NOMO-1 (cell line): ENCODE measurements around the gene CEACAM8.
"Not testable (repeated sequence)": the region's sequence is repeated elsewhere in the genome, so short reads cannot be mapped to it uniquely, and the experiment has no call there.

ENCODE experiments used
- DNase-seq, 2 experiments: peaks; one replicate each; lab custom pipeline; 2025; ENCODE audit not compliant: unreplicated experiment in 2 of 2; lab: John Stamatoyannopoulos, UW

CEACAM8 gene

DNA sequence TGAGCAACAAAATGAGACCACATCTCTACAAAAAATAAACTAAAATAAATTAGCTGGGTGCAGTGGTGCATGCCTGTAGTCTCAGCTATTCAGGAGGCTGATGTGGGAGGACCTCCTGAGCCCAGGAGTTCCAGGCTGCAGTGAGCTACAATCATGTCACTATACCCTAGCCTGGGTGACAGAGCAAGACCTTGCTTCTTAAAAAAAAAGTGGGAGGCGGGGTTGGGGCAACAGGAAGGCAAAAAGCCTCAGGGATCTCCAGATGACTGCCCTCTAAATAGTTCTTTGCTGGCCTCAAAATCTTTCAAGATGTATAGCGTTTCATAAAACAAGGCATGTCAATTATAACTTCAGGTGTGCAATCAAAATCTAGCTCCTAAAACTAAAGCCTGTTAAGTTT lies 18.5 kb downstream of the CEACAM8 start:
- no peak for DNase-seq

DNA sequence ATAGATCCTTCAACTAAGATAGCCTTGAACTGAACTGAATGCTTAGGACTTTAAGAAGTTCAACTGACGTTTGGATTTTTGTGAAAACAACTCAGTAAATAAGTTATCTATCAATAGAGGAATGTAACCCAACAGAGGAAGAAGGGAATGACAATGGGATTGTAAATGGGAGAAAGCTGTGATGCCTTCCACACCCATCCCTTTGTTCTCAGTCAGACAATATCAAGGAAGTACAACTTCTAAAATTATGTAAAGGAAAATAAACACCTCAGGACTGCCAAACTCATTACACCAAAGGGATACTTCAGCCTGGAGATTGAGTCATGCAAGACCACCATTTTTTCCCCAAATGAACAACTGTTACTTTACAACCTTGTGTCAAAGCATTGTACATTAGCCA lies 21.1 kb downstream of the CEACAM8 start:
- no peak for DNase-seq

- no peak for DNase-seq
These were observed 23.6 kb downstream of the CEACAM8 start for GRCh38 chr19:42571116-42571515.

- no peak for DNase-seq
These were observed 25.5 kb downstream of the CEACAM8 start for GRCh38 chr19:42569193-42569592.

DNA sequence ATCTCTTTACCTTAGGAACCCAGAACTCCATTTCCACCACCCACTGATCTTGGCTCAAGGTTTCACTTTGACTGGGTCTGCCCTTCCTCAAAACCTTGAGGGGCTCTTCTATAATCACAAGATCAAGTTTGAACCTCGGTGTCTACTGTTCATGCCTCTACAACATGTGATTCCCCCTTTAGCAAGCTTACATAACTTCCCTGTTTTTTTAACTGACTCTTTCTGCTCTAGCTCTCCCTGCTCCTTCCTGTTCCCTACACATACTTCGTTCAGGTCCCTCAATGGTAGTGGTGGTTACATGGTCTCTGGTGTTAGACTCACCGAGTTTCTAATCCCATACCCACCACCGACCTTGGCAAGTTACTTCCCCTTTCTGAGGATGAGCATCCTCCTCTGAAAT lies 26.7 kb downstream of the CEACAM8 start:
- peak; percentile 67 to 89 for DNase-seq

- DNase-seq = no peak
These were observed 27.2 kb downstream of the CEACAM8 start for GRCh38 chr19:42567567-42567966.

DNA sequence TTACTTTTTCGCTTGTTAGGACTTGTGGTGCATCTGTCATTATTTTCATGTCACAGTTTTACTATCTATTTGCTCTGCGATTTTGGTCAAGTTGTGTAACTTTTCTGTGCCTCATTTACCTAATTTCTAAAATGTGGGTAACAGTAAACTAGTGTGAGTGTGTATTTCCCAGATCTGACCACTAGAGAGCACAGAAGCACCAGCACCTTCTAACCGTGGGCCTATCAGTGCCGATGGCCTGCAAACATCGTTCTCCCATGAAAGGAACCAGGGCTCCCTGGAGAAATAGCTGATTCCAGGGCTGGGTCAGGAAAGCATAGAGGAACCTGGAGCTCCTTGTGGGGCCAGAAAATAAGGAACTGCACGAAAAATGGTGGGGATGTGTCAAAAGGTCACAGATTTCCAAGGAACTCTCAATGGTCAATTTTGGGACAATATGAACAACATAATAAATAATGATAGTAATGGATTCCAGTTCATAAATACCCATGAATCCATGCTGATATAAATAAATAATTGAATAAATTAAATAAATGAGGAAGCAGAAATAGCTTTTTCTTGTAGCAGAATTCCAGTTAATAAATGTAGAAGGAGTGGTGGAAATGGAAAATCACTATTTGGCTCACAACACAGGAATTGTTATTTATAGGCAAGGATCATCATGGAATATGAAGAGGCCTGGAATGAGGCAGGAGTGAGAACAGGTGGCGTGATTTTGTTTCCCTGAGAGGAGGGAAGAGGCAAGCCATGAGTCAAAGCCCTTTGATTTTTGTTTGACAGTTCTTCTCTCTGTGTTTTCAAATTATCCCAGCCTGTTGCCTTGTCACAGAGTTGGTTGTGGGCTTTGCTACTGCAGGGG lies 31.1 kb downstream of the CEACAM8 start:
- DNase-seq = peak in 1 of 2 experiments; percentile 63

DNA sequence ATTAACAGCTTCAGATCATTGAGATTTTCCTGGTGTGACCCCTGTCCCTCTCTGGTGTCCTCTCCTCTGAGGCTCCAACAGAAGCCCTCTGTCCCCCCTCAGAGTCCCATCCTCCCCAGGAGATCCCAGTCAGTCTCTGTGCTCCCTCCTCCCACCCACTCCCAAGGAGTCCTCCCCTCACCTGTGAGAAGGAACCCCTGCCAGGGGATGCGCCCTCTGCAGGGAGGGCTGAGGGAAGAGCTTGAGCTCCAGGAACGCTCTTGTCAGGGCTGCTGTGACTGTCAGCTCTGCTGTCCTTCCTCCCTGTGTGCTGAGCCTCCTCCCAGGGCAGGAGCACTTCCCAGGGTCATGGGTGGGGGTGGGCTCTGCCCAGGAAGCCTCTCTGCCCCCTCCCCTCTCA lies 33.2 kb downstream of the CEACAM8 start:
- DNase-seq = no peak

GRCh38 chr19:42560731-42561130 lies 34.0 kb downstream of the CEACAM8 start:
- no peak for DNase-seq

DNA sequence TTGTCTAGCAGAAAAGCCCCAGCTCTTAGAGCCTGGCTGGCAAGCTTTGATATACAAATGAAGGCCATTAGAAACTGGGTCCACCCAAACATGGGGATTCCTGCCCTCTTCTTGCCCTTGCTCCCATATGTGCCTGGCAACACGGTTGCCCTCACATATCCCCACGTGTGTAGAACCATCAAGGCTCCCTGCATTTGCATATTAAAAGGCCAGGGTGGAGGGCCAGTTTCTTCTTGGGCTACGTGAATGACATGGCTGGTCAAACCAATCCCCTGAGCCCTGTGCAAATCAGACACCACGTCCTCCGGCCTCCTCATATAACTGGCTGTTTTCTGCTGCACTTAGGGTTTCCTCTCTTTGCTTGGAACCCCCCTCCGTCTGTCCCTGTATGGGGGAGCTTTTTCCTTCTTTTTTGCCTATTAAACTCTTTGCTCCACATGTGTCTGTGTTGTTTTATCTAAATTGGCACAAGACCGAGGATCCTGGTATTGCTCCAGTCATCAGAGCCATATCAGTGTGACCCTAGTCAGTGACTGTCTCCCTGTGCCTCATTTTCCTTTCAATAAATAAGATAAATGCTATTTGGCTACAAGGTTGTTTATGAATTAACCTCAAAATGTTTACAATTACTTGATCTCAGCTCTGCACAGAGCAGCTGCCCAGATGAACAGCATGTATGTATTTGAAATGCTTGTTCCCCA lies 36.1 kb downstream of the CEACAM8 start:
- no peak for DNase-seq

GRCh38 chr19:42557386-42557871 lies 37.3 kb downstream of the CEACAM8 start:
- not testable (repeated sequence) for DNase-seq

DNA sequence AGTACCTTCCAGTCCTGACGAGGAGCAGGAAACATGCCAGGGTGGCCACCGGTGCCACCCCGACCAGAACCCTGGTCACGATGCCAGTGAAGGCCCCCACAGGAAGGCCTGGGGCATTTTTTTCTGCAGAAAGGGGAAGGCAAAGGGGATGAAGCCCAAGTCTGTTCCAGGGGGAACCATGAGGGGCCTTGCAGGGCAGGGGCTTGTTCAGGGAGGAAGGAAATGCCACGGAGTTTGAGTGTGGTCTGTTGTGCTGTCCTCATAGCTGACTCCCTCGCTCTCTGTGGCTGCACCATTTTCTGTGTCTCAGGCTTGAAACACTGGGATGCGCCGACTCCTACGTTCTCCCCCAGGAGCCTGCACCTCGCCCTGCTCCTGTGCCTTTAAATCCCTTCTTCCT lies 38.9 kb downstream of the CEACAM8 start:
- no peak for DNase-seq

GRCh38 chr19:42555317-42555716 lies 39.4 kb downstream of the CEACAM8 start:
- DNase-seq = peak in 1 of 2 experiments; percentile 13

DNA sequence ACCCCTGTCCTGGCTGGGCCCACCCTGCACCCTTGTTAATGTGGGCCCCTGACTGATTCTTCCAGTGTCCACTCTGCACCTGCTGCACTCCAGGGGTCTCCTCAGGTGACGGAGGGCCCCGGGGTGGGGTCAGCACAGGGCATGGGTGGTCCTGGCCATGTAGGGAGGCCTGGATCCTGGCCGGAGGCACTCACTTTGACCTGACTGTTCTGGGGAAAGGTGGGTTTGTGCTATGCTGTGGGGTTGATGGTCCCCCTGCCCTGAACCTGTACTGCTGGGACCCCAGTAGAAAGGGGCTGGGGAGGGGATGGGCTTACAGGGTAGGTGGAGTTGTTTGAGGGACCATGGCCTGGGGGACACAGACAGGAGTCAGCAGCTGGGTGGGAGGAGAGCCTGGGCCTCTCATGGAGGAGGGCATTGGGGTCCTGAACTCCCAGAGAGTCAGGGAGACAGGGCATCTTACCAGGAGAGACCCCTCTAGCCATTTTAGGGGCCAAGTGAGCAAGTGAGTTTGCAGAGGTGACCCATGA lies 40.6 kb downstream of the CEACAM8 start:
- no peak for DNase-seq

DNA sequence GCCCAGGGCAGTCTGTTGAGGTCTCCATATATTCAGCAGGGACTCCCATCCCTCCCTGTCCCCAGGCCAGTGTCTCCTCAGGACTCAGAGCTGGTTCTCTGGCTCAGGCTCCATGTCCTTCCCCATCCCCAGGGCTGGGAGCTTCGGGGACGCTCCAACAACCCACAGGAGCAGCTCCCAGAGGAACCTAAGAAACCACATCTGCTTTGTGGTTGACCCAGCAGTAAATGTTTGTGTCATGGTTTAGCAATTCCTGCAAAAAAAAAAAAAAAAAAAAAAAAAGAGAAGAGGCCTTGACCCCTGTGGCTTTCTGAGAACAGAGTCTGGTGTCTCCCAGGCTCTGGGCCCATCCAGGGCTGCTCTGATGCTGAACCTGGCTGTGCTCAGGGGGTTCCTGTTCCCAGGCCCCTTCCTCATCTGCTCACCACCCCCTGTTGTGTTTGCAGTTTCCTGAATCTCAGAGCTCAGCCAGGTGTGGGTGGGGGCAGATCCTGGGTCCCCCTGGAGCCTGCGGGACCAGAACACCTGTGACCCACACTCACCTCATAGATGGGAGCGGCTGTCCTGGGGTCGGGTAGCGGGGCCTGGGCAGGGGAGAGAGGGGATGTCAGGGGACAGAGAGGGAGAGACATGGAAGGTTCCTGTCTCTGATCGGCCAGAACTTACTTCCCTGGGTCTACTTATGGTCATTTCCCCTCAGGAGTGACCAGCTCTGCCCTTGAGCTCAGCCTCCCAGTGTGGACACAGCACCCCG lies 41.3 kb downstream of the CEACAM8 start:
- peak; percentile 49 to 58 for DNase-seq

GRCh38 chr19:42552086-42553065 lies 42.3 kb downstream of the CEACAM8 start:
- DNase-seq = no peak

DNA sequence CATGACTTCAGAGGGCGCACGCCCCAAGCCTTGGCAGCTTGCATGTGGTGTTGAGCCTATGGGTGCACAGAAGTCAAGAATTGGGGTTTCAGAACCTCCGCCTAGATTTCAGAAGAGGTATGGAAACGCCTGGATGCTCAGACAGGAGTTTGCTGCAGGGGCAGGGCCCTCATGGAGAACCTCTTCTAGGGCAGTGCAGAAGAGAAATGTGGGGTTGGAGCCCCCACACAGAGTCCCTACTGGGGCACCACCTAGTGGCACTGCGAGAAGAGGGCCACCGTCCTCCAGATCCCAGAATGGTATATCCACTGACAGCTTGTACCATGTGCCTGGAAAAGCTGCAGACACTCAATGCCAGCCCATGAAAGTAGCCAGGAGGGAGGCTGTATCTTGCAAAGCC lies 44.2 kb downstream of the CEACAM8 start:
- DNase-seq = not testable (repeated sequence)

DNA sequence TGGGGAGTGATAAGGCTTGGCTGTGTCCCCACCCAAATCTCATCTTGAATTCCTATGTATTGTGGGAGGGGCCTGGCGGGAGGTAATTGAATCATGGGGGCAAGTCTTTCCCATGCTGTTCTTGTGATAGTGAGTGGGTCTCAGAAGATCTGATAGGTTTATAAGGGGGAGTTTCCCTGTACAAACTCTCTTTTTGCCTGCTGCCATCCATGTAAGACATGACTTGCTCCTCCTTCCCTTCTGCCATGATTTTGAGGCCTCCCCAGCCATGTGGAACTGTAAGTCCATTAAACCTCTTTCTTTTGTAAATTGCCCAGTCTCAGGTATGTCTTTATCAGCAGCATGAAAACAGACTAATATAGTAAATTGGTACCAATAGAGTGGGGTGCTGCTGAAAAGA lies 45.7 kb downstream of the CEACAM8 start:
- not testable (repeated sequence) for DNase-seq

- DNase-seq = no peak
These were observed 46.2 kb downstream of the CEACAM8 start for GRCh38 chr19:42548552-42548951.

- DNase-seq = no peak
These were observed 46.8 kb downstream of the CEACAM8 start for GRCh38 chr19:42547929-42548328.
